Stimulated activated naive CD4-positive, alpha-beta T cell treated with Interleukin-2 at 50 U/mL for 16 hours (primary cell): ENCODE results near the gene KRTCAP2.

Source experiments
- DNase-seq: peaks from one replicate; lab custom pipeline; 2025; lab: John Stamatoyannopoulos, UW

KRTCAP2 gene

DNA sequence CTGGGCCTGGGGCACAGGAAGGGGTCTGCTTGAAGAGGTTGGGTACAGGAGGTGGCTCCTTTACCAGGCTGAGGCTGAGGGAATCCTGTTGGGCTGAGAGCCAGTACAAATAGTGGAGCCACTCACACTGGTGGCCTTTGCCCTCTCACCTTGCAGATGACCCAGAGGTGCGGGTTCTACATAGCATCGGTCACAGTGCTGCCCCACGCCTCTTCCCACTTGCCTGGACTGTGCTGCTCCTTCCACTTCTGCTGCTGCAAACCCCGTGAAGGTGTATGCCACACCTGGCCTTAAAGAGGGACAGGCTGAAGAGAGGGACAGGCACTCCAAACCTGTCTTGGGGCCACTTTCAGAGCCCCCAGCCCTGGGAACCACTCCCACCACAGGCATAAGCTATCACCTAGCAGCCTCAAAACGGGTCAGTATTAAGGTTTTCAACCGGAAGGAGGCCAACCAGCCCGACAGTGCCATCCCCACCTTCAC is 39.3 kb downstream of the KRTCAP2 start:
- no peak for DNase-seq

DNA sequence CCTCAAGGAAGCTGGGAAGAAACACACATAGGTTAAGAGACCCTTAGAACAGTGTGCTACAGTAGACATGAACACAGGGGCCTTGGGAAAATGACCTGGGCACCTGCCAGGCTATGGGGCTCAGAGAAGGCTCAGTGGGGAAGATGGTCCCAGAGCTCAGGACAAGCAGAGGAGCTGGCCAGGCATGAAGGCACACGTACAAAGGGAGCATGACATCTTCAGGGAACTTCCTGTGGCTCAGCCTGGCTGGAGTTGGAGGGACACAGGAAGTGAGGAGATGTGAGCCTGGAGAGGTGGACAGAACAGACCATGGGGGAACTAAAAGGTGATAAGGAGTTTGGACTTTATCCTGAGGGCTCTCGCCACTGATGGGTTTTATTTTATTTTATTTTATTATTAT is 41.2 kb downstream of the KRTCAP2 start:
- no peak for DNase-seq

DNA sequence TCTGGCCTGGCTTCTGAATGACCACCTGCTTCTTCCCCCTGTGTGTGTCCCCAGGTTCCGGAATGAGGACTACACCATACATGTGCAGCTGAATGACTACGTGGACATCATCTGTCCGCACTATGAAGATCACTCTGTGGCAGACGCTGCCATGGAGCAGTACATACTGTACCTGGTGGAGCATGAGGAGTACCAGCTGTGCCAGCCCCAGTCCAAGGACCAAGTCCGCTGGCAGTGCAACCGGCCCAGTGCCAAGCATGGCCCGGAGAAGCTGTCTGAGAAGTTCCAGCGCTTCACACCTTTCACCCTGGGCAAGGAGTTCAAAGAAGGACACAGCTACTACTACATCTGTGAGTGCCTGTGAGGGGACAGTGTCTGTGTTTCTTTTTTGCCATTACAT is 41.8 kb downstream of the KRTCAP2 start:
- DNase-seq, result no peak

DNA sequence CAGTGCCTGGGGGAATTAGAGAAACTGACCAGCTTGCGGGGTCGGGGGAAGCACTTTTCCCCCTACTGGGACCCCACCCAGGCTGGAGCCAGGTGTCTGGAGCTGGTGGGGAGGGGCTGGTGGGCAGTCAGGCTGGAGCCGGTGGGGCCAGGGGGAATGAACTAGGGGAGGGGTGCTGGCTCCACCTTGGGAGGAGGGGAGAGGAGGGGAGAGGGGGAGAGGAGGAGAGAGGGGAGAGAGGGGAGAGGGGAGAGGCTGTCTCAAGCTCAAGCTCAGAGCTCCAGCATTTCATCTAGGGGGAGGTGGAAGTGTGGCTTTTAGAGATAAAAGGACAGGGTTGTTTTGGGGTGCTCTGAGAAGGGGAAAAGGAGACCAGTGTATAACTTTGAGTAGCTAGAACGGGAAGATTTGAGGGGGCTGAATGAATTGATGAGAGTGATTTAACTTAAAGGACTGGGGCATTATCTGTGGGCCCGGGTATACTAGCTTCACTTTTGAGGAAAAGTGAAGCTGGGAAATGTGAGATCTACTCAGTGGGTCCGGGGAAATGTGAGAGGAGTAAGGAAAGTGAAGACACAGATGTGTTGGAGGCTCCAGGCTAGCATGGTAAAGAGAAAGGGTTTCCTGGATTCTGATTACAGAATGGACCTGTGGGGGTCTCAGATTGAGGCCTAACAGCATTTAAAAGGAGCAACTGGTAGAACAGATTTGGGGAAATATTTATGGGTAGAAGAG is 42.7 kb downstream of the KRTCAP2 start:
- no peak for DNase-seq

DNA sequence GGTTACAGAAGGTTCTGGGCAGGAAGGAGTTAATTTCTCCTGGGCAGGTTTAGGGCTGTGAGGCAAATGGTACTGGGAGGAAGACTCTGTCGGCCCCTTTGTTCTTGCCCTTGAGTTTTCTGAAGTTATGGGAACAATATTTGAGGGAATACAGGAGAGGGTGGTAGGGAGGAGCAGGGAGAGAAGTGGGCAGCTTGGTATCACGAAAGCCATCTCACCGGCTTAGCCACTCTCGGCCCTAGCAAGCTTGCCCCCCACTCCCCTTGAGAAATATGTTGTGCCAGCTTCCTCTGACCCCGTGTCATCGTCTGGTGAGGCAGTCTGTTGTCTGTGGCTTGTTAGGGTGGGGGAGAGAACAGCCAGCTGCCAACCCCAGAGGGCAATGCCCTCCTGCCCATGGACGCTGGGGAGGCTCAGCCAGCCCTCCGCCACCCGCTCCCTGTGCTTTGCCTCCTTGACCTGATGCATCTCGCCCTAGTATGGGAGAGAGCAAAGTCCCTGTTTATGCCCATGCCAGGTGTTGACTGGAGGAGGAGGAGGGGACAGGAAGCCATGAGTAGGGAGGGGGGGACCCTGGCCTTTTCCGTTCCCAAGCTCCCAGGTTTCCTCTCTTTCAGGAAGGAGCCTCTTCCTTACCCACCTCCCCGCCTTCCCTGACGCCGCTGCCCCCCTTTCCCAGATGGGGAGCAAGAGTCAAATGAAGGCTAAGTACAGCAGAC is 44.2 kb downstream of the KRTCAP2 start:
- no peak for DNase-seq

DNA sequence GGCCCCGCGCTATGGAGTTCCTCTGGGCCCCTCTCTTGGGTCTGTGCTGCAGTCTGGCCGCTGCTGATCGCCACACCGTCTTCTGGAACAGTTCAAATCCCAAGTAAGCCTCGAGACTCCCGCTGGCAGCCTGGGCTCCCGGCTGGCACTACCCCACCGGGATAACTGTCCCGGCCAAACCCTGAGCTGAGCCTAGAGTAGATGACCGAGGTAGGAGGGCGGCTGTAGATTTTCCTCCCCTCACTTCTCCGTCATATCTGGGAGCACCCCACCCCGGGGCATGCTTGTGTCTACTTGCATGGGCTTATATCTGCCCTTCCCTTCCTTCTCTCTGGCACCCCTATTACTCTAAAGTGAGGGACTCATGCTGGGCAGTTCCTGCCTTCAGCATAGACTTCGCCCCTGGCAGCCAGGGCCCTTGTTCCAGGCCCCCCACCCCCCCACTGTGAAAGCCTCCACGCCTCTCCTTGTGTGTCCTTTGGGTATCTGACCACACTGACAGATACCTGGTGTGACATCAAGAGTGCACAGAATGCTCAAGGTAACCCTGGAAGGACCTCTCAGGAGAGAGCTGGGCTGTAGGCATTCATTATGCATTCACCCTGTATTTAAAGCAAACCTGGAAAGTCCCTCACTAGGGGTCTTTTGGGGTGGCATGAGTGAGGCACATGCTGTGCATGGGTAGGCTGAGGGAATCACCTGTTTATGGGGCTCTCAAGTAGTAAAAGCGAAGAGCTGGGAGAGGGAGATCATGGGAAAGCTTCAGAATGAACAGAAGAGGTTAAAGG is 44.9 kb downstream of the KRTCAP2 start:
- DNase-seq, result no peak

DNA sequence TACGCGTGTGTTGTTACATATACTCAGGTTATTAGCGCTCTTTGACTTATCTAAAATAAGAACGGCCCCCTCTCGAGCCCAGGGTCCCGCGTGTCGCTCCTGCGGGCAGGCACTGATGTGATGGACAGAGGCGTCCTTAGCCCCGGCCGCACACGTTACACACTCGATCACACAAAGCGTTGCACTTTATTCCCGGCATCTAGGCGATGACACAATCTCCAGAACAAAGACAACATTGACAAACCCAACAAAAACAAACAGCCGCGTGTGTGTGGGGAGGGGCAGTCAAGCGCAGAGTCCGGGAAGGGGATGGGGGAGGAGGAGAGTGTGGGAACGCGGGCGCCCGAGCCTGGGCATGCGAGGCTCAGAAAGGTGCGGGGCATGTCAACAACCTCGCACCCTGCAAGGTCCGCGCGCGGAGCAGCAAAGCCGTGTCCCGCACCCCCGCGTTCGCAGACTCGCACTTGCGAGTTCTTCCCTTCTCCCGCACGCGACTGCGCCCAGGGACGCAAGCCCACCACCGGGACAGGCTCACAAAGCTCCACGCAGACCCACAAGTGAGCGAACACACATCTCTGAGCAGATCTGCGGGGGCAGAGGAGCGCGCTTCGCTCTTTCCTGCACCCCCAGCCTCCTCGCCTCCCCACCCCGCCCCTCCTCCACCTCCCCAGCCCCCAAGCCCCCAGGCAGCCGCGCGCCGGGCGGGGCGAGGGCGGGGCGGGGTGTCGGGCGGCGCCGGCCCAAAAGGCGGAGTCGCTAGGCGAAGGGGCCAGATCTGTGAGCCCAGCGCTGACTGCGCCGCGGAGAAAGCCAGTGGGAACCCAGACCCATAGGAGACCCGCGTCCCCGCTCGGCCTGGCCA is 45.8 kb downstream of the KRTCAP2 start, which contains the start of gene EFNA1:
Gene EFNA1, plus strand, starts transcription at position 772 of the 862 bp plus-strand sequence. CDS start 102 bp downstream, outside the sequence.
- peak; percentile 39 for DNase-seq

DNA sequence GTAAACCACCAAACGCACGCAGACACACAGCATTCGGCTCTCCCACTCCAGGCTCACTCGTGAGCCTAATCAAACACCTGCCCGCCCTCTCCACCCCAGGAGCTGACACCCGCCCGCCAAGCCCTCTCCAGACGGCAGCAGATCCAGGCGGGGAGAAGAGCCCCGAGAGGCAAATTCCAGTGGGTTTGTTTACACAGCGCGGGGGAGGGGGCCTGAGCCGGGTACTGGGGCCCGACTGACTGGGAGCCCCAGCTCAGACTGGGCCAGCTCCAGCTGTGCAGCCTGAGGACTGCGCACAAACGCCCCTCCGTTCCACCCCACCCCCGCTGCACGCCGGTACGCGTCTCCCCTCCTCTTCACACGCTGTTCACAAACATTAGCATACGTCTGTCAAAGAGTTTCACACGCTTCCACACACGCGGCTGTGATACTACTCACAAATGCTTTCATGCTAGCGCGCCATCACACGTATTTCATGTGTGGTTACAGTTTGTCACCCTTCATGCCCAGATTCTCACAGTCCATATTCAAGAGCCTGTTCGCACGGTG is 46.5 kb downstream of the KRTCAP2 start:
- DNase-seq, result peak; percentile 45

DNA sequence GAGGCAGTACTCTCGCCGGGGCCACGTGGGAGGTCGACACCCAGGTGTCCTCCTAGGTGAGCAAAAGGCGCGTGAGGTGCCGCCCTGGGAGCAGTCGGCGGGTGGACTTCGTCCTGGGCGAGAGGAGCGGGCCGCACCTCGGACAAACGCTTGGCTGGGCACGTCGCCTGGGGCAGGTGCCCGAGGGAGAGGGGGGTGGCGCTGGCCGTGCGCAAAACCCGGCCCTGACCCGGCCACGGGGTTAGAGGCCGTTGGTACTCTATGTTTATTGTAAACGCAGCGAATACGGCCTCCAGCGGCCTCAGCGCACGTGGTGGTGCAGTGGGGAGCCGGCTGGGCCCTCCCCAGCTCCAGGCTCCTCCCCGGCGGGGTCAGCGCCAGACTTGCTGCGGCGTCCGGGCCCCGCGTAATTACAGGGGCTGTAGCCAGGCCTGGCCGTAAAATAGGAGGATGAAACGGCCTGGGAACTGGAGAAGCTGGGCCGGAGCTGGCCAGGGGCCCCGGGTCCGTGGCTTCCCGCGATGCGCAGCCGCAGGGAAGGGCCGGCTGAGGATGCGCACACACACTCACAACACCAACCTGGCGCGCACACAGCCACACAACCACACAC is 47.1 kb downstream of the KRTCAP2 start:
- no peak for DNase-seq

DNA sequence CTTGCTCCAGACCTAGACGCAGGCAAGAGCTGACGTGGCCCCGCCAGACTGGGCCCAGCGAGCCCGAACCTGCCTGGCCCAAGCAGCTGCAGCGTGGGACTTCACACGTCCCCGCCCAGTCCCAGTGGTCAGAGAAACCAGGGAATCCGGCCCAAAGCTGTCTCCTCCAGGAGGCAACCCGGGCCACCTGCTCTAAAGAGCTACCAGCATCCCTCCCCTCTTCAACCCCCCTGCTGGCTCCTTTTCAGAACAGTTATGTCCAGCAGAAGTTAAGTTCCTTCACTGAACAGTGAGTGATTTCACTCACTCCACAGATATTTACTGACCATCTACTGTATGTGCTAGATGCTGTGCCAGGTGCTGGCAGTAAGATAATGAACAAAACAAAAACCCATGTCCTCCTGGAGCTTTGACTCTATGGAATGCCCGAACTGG is 47.6 kb downstream of the KRTCAP2 start:
- DNase-seq, result no peak

DNA sequence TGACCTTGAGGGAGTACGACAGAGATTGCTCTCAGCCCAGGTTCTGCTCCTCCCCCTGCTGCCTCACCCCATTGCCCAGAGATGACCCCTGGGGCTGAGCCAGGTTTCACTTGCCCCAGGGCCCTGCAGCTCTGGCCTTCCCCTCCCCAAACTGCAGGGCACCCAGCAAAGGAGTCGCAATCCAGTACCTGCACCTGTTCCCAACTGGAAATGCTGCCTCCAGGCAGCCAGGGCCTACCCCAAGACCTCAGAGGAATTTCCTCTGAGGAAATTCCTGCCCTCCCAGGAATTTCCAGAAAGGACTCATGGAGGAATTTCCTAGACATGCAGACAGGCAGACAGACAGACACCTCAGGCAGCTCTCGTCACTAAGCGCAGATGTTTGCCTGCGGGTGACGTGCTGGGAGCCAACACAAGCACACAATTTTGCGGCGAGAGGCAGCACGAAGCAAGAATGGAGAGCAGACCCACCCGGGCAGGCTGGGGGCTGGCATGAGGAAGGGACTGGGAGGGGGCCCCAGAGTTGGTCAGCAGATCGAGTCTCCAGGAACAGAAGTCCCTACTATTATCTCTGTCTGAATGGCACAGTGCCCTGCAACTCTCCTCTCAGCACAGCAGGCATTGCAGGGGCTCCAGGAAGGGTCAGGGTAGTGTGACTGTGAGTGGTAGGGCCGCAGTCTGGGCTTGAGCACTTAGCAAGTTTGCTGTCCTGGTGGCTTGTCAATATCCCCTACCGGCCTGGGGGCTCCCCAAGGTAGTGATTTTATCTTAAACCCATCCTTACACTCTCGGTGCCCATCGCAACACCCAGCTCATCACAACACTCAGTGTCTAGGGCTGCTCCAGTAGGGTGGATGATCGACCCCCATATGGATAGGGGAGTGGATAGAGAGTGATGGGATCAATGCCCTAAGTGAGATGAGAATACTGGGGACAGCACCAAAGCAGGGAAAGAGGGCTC is 48.3 kb downstream of the KRTCAP2 start:
- no peak for DNase-seq

DNA sequence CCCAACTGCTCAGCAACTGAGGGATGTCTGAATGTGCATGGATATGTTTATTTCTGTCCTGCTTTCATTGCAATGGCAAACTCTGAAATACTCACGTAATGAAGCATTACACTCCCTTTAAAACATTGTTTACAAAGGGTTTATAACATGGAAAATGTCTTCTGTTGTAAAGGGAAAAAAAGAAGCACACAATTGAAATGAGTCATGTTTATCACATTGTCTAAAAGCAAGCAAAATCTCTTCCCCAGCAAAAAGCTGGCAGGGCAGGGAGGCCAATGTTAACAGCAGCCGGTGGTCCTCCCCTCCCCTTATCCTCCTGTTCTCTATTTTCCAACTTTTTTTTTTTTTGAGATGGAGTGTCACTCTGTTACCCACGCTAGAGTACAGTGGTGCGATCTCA is 49.3 kb downstream of the KRTCAP2 start:
- DNase-seq, result no peak

DNA sequence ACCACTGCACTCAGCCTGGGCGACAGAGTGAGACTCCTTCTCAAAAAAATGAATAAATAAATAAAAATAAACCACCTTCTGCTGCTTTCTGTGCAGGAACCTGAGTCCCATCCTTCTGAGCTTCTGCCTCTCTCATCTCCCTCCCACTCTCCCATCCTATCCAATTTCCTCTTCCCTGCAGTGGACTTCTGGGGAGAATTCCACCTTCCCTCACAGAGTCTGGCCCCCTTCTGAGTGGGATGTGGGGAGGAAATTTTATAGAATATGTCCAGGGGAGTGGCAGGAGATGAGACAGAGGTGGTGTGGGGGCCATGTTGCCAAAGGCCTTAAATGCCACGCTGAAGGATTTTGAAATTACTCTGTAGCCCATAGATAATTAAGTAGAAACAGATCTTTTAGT is 50.8 kb downstream of the KRTCAP2 start:
- DNase-seq, result no peak

DNA sequence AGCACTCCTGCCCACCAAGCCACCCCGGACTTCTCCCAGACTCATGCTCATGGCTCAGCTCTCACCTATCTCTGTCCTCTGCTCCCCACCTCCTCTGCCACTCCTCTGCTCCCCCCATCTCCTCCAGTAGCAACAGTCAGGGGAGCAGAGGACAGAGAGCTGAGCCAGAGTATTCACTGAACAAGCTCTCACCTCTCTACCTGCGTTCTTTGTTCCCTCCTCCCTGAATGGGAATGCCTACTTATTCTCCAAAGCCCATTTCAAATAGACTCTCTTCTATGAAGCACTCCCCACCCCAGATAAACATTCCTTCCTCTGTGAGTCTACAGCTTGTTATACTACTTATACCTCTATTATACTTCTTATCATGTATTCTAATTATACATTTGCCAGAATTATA is 51.9 kb downstream of the KRTCAP2 start:
- no peak for DNase-seq

DNA sequence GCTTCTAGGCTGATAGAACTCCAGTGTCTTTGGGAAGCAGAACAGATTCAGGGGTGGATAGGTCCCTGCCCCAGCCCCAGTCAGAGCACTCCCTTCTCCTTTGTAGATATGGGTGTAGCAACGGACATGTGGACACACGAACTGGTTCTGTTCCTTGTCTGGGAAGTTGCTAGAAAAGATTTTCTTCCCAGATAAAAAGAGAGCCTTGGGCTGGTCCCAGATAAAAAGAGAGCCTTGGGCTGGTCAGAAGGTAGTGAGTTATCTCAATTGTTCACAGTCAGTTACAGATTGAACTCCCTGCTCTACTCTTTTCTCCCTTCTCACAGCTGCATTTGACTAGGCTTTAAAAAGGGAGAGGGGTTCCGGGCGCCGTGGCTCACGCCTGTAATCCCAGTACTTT is 52.9 kb downstream of the KRTCAP2 start:
- no peak for DNase-seq
